GM12872 (cell line): ENCODE results near the gene PRM2.

Experiments used
- CTCF ChIP-seq: IDR thresholded peaks from 3 replicates; pipeline ENCODE4 v1.5.1; 2011; ENCODE audit warnings: low read depth, mild to moderate bottlenecking, low read length, moderate library complexity; ENCODE audit not compliant: insufficient read depth

The PRM2 gene

DNA sequence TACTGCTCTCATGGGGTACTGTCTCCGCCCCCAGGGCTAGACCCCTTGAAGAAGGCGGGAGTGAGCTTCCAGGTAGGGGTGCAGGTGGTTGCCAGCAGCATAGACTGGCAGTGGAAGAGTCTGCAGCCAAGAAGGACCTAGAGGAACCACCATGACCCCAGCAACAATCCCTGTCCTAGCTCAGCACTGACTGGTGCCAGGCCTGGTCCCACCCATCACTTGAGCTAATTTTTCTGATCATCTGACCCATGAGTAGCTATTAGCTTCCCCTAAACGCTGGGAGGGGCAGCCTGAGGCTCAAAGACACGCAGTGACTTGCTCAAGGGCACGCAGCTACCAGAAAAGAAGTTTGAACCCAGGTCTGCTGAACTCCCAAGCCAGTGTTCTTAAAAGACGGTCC lies 3.8 kb downstream of the PRM2 start:
- TF ChIP-seq CTCF, result no peak

DNA sequence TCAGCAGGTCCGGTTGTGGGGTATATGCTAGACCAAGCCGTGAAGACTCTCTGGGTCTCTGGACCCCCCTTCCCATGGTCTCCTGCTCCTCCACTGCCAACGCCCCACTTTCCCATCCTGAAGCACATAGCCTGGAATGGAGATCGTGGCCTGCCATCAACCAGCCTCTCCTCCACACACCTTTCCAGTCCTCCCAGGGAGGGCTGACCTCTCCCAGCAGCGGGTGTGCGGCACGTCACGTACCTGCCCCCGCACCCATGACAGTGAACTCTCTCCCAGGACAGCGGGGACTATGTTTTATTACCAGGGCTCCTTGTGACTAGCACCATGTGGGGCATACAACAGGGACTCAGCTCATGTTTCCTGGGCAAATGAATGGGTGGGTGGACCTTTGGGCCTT lies 4.7 kb downstream of the PRM2 start:
- no peak for TF ChIP-seq CTCF

DNA sequence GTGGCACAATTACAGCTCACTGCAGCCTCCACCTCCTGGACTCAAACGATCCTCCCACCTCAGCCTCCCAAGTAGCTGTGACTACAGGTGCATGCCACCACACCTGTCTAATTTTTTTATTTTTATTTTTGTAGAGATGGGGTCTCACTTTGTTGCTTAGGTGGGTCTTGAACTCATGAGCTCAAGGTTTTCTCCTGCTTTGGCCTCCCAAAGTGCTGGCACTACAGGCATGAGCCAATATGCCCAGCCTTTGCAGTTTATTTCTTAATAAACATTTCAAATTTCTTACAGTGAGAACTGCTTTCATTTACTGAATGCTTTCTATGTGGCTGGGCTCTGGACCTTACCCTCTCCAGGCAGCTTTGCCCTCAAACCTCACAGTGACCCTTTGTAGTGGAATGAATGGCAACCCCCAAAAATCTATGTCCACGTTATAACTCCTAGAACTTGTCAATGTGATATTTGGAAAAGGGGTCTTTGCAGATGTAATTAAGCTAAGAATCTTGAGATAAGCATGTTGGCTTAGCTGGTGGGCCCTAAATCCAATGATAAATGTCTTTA lies 5.6 kb downstream of the PRM2 start:
- no peak for TF ChIP-seq CTCF

DNA sequence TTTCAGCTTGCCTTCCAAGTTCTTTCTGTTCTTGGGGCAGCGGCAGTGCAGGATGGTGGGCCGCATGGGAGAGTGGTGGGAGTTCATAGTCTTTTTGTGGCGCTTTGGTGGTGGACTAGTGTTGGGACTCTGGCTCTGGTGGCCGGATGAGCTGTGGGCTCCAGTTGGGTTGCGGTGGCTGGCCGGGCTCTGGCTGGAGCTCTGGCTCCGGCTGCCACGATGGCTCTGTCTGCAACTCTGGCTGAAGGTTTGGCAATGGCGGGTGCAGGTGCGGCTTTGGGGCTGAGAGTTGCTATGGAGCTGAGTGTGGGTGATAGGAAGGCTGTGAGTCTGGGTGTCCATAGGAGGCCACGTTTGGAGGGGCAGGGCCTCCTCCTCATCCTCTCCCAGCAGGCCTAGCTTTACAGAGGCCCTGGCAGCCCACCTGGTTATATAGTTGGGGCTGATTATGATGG lies 7.3 kb downstream of the PRM2 start, which contains the start of gene TNP2:
Gene TNP2 (minus strand): TSS at position 405 of the 455 bp plus-strand sequence. CDS start 63 bp downstream, at position 342.
- no peak for TF ChIP-seq CTCF

DNA sequence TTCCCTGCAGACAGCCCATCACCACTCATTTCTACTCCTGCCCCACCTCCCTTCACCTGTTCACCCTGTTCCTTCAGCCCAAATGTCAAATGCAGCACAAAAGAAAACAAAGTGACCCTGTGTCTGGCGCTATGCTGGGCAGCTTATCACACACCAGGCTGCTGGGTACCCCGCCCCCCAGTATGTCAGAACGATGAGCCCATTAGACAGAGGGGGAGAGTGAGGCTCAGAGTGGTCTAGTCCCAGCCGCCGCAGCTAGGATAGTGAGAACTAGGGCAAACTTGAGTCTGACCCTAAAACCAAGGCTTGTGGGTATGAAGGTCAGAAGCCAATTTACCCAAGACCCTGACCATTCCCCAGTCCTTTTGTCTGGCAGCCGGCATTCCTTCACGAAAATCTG lies 11.2 kb downstream of the PRM2 start:
- TF ChIP-seq CTCF, result no peak

DNA sequence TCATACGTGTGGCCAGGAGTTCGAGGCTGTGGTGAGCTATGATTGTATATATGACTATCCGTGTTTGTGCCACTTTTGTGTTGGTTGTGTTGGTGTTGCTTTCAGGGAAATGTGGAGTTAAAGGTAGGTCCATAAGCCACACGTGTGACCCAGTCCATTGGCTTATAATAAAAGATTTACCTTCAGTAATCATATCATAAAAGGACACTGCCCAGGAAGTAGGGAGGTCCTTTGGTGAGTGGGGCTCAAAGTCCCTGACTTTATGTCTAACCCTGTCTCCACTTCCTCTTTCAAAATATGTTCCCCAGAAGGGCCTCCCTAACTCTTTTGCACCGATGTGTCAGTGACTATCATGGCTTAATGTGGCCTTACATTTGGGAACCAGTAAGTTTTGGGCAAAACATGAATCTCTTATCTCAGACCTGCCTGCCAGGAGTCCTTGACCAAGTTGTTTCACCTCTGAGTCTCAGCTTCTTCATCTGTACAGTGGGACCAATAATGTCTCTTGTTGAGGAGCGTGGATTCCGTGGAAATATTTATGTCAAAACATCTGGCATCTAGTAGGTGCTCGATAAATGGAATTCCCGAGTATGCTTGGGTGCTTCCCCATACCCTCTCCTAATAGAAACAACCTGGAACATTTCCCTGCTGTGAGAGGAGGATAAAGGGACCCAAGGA lies 12.0 kb downstream of the PRM2 start:
- TF ChIP-seq CTCF, result no peak

DNA sequence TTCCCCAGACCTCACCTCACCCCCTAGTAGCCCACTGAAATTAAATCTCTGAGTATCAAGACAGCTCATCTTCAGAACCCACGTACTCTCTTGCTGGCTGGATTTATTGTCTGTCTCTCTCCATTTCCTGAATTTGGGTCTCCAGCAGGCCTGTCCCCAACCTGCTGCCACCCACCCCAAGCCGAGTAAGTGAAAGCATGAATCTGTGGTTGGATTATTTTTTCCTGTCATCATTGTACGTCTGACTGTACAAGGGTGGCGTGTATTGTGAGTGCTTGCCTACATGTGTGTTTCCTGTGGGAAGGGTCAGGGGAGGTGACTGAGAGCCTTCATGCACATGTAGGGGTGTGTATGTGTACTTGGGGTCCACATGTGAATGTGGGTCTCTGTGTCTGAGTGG lies 12.5 kb downstream of the PRM2 start:
- TF ChIP-seq CTCF, result no peak
